Amygdala (tissue), 56 donors: Measurements from ENCODE around the gene HEG1.

Experiments
- DNase-seq, 56 donors: peaks; one replicate each; lab custom pipeline; 2025; lab: John Stamatoyannopoulos, UW

The HEG1 gene

GRCh38 chr3:125050488-125051090 is 5.2 kb downstream of the HEG1 start:
- DNase-seq, result no peak

GRCh38 chr3:125048282-125048681 is 7.5 kb downstream of the HEG1 start:
- DNase-seq, result no peak

- DNase-seq, result no peak
Observed at GRCh38 chr3:125045965-125046364, 9.8 kb downstream of the HEG1 start.

GRCh38 chr3:125045194-125045593 is 10.6 kb downstream of the HEG1 start:
- no peak for DNase-seq

GRCh38 chr3:125043599-125044151 is 12.1 kb downstream of the HEG1 start:
- DNase-seq, result no peak

- DNase-seq, result peak in 6 of 56 donors; percentile 7 to 20 (median 14)
Observed at GRCh38 chr3:125042725-125043406, 12.9 kb downstream of the HEG1 start.

GRCh38 chr3:125039131-125040100 is 16.4 kb downstream of the HEG1 start:
- DNase-seq, result peak in 18 of 56 donors; percentile 13 to 53 (median 30)

- DNase-seq, result no peak
Observed at GRCh38 chr3:125037498-125038150, 18.2 kb downstream of the HEG1 start.

- DNase-seq, result no peak
Observed at GRCh38 chr3:125035217-125035616, 20.6 kb downstream of the HEG1 start.

- DNase-seq, result no peak
Observed at GRCh38 chr3:125033616-125034015, 22.2 kb downstream of the HEG1 start.

- no peak for DNase-seq
Observed at GRCh38 chr3:125033135-125033534, 22.7 kb downstream of the HEG1 start.

GRCh38 chr3:125032683-125033082 is 23.1 kb downstream of the HEG1 start:
- DNase-seq, result no peak

- no peak for DNase-seq
Observed at GRCh38 chr3:125032100-125032643, 23.6 kb downstream of the HEG1 start.

GRCh38 chr3:125031544-125031943 is 24.3 kb downstream of the HEG1 start:
- DNase-seq, result no peak

- no peak for DNase-seq
Observed at GRCh38 chr3:125028657-125029056, 27.1 kb downstream of the HEG1 start.

GRCh38 chr3:125025642-125026041 is 30.2 kb downstream of the HEG1 start:
- no peak for DNase-seq

GRCh38 chr3:125024817-125025216 is 31.0 kb downstream of the HEG1 start:
- DNase-seq, result peak in 2 of 56 donors; percentile 31 to 32

- no peak for DNase-seq
Observed at GRCh38 chr3:125023833-125024555, 31.8 kb downstream of the HEG1 start.

GRCh38 chr3:125022206-125022605 is 33.6 kb downstream of the HEG1 start:
- DNase-seq, result no peak
